HepG2 (cell line): Measurements from ENCODE around the gene TTC31. TPM values are rescaled to one million over a fixed set of nuclear protein-coding genes. Genes with fewer than 3 reads are reported as not detected.

Source experiments
- CTCF ChIP-seq: sonication (generic); formaldehyde crosslinking; IDR thresholded peaks from 2 replicates; pipeline ENCODE4 v1.5.0; 2020; ENCODE audit warnings: mild to moderate bottlenecking, missing genetic modification reagents, moderate library complexity
- HNF4A ChIP-seq: sonication (generic); formaldehyde crosslinking; IDR thresholded peaks from 2 replicates; pipeline ENCODE4 v1.4.0; 2020; ENCODE audit warnings: missing genetic modification reagents
- IRF1 ChIP-seq: sonication (generic); formaldehyde crosslinking; IDR thresholded peaks from 2 replicates; pipeline ENCODE4 v1.4.0; 2020; ENCODE audit warnings: low read depth, mild to moderate bottlenecking, missing genetic modification reagents
- PHF5A ChIP-seq: IDR thresholded peaks from one replicate; pipeline ENCODE4 v1.6.1; 2018; ENCODE audit warnings: low read depth, missing genetic modification reagents; ENCODE audit not compliant: unreplicated experiment
- TOE1 ChIP-seq: sonication (generic); formaldehyde crosslinking; IDR thresholded peaks from 2 replicates; pipeline ENCODE4 v1.4.0; 2020; ENCODE audit warnings: mild to moderate bottlenecking, missing genetic modification reagents
- YY1 ChIP-seq: IDR thresholded peaks from 2 replicates; pipeline ENCODE4 v1.6.1; 2011; ENCODE audit warnings: low read length, low read depth, moderate library complexity, mild to moderate bottlenecking; ENCODE audit not compliant: insufficient read depth, insufficient replicate concordance
- ZBED4 ChIP-seq: sonication (generic); formaldehyde crosslinking; IDR thresholded peaks from 2 replicates; pipeline ENCODE4 v1.4.0; 2020; ENCODE audit warnings: missing genetic modification reagents, borderline replicate concordance
- ZBTB40 ChIP-seq, 2 experiments: fragments of 450-650 bp in 1 of 2; sonication (generic) in 1 of 2; formaldehyde crosslinking in 1 of 2; IDR thresholded peaks; 2 replicates each; pipeline versions ENCODE4 v1.6.1 to v1.8.0; 2016 to 2022; ENCODE audit warnings: antibody characterized with exemption in 1 of 2, mild to moderate bottlenecking in 1 of 2, missing genetic modification reagents in 1 of 2
- ZFX ChIP-seq: sonication (generic); formaldehyde crosslinking; IDR thresholded peaks from 2 replicates; pipeline ENCODE4 v1.4.0; 2020; ENCODE audit warnings: mild to moderate bottlenecking, low read depth, missing genetic modification reagents, moderate library complexity
- ZNF367 ChIP-seq: sonication (generic); formaldehyde crosslinking; IDR thresholded peaks from 2 replicates; pipeline ENCODE4 v1.4.0; 2020; ENCODE audit warnings: missing genetic modification reagents, borderline replicate concordance
- ZNF383 ChIP-seq: sonication (generic); formaldehyde crosslinking; IDR thresholded peaks from 2 replicates; pipeline ENCODE4 v1.4.0; 2020; ENCODE audit warnings: missing genetic modification reagents, mild to moderate bottlenecking, borderline replicate concordance
- polyA plus RNA-seq, 8 experiments: library from polyadenylated mRNA; depleted of rRNA in 3 of 8; stranded (reverse) in 7 of 8; unstranded in 1 of 8; fragments of >200 nt; fragmentation: Illumina TruSeq in 4 of 8; extraction: Trizol in 4 of 8; gene quantifications; 2 replicates each; pipeline versions ENCODE4 v1.2.1 to v1.2.3, GENCODE V29; 2011 to 2016; ENCODE audit warnings: low read depth in 4 of 8, missing spikeins in 1 of 8, mixed read lengths in 1 of 8; ENCODE audit not compliant: insufficient read depth in 1 of 8
- total RNA-seq, 5 experiments: library from RNA; depleted of rRNA; stranded (reverse); fragments of >200 nt; fragmentation: Illumina TruSeq; extraction: Trizol; gene quantifications; 2 replicates each; pipeline ENCODE4 v1.2.3, GENCODE V29; 2016; ENCODE audit warnings: low read depth in 1 of 5

TTC31 gene
- total and polyA plus RNA-seq, 2 of the 13 experiments (the other 11 are each of a cell fraction or from before 2014, with no cell fraction given), result 28.3 to 39.5 TPM

GRCh38 chr2:74512744-74513604 is 30.1 kb downstream of the TTC31 start (continued):
- peak; percentile 65; the same call in 1 of the 2 replicates for TF ChIP-seq ZBED4
- TF ChIP-seq TOE1, result 0 out of 2 replicates have a peak, but pooled peaks have one; percentile 39
- peak; percentile 52 for TF ChIP-seq PHF5A (CRISPR knock-in tag)
- no peak; the same call in 1 of the 2 replicates for TF ChIP-seq HNF4A (CRISPR knock-in tag)
- TF ChIP-seq ZFX, result peak; percentile 66; the same call in 1 of the 2 replicates
- TF ChIP-seq YY1, result peak; percentile 36
- no peak for TF ChIP-seq ZNF367 (CRISPR knock-in tag)
- no peak for TF ChIP-seq CTCF (CRISPR knock-in tag)
- TF ChIP-seq ZNF383 (CRISPR knock-in tag), result no peak
- TF ChIP-seq ZBTB40 (IDR thresholded peaks at IDR 0.05), result no peak
- TF ChIP-seq ZBTB40 (CRISPR knock-in tag; IDR thresholded peaks at IDR 0.05), result 0 out of 2 replicates have a peak, but pooled peaks have one; percentile 52
- TF ChIP-seq IRF1 (CRISPR knock-in tag), result no peak
